Activated T-helper 1 cell treated with anti-CD3 and anti-CD28 coated beads, Interleukin-2, amount 50 U/mL, for 16 hours (primary cell): ENCODE measurements around the gene RGS1.
A peak's percentile ranks its signal among the peaks of the same experiment; 100 is the strongest.

ENCODE experiments used
- DNase-seq, 2 donors: peaks; one replicate each; pipeline ENCODE4 v3.0.0-alpha.2; 2020; ENCODE audit warnings: low read depth in 1 of 2, low spot score in 1 of 2

RGS1 gene

GRCh38 chr1:192580351-192580962 lies 4.9 kb downstream of the RGS1 start:
- no peak for DNase-seq

GRCh38 chr1:192581131-192581927 lies 5.8 kb downstream of the RGS1 start:
- no peak for DNase-seq

GRCh38 chr1:192584866-192585265 lies 9.3 kb downstream of the RGS1 start:
- no peak for DNase-seq

- DNase-seq: no peak
These were observed 12.1 kb downstream of the RGS1 start for GRCh38 chr1:192587386-192588266.

- no peak for DNase-seq
These were observed 13.0 kb downstream of the RGS1 start for GRCh38 chr1:192588546-192588945.

GRCh38 chr1:192589813-192590212 lies 14.2 kb downstream of the RGS1 start:
- DNase-seq: no peak

GRCh38 chr1:192592517-192592916 lies 16.9 kb downstream of the RGS1 start:
- no peak for DNase-seq

- no peak for DNase-seq
These were observed 17.6 kb downstream of the RGS1 start for GRCh38 chr1:192592981-192593708.

- no peak for DNase-seq
These were observed 19.7 kb downstream of the RGS1 start for GRCh38 chr1:192595299-192595698.

GRCh38 chr1:192598589-192598988 lies 23.0 kb downstream of the RGS1 start:
- DNase-seq: no peak

GRCh38 chr1:192600275-192600674 lies 24.7 kb downstream of the RGS1 start:
- DNase-seq: no peak

GRCh38 chr1:192601143-192601542 lies 25.6 kb downstream of the RGS1 start:
- DNase-seq: no peak

GRCh38 chr1:192601567-192601966 lies 26.0 kb downstream of the RGS1 start:
- DNase-seq: no peak

GRCh38 chr1:192602757-192603156 lies 27.2 kb downstream of the RGS1 start:
- no peak for DNase-seq

- DNase-seq: no peak
These were observed 27.7 kb downstream of the RGS1 start for GRCh38 chr1:192603218-192603787.

GRCh38 chr1:192604979-192605620 lies 29.5 kb downstream of the RGS1 start:
- no peak for DNase-seq

GRCh38 chr1:192608671-192609070 lies 33.1 kb downstream of the RGS1 start:
- no peak for DNase-seq

- peak; percentile 1 to 14 for DNase-seq
These were observed 33.8 kb downstream of the RGS1 start for GRCh38 chr1:192609110-192610079.
